ENCODE measurements around the gene PLEKHA8.

Gene PLEKHA8

DNA sequence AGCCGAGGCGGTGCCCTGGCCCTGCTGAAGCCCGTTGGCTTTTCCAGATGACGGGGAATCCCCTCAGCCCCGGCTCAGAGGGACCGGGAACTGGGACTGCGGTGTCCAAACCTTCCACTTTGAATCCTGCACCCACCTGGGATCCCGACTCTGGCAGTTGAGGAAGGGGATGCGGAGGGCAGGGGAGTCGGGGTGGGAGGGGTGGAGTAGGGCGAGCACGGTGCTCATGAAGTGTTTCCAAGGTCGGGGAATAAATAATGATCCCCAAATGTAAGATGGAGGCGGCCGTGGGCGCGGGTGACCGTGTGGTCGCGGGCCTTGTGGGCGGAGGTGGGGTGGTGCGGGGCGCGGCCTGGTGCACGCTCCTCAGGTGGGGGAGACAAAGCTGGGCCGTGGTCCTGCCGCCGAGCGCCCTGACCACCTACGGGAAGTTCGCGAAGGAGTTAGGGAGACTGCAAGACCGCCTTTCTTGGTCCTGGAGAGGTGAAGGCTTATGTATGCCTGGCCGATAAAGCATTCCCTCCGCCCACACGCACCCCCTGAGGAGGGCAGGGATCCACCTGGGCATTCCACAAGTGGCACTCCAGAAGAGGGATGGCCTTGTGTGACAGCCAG, 108.0 kb downstream of the PLEKHA8 start:
- TF ChIP-seq TAF1 (IDR thresholded peaks at IDR 0.05; ENCODE audit: borderline replicate concordance, insufficient read depth, low read length), result no peak
- TF ChIP-seq, protein P1, sequence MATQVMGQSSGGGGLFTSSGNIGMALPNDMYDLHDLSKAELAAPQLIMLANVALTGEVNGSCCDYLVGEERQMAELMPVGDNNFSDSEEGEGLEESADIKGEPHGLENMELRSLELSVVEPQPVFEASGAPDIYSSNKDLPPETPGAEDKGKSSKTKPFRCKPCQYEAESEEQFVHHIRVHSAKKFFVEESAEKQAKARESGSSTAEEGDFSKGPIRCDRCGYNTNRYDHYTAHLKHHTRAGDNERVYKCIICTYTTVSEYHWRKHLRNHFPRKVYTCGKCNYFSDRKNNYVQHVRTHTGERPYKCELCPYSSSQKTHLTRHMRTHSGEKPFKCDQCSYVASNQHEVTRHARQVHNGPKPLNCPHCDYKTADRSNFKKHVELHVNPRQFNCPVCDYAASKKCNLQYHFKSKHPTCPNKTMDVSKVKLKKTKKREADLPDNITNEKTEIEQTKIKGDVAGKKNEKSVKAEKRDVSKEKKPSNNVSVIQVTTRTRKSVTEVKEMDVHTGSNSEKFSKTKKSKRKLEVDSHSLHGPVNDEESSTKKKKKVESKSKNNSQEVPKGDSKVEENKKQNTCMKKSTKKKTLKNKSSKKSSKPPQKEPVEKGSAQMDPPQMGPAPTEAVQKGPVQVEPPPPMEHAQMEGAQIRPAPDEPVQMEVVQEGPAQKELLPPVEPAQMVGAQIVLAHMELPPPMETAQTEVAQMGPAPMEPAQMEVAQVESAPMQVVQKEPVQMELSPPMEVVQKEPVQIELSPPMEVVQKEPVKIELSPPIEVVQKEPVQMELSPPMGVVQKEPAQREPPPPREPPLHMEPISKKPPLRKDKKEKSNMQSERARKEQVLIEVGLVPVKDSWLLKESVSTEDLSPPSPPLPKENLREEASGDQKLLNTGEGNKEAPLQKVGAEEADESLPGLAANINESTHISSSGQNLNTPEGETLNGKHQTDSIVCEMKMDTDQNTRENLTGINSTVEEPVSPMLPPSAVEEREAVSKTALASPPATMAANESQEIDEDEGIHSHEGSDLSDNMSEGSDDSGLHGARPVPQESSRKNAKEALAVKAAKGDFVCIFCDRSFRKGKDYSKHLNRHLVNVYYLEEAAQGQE (IDR thresholded peaks at IDR 0.05; ENCODE audit: insufficient read depth in 1 of 2, low read depth in 2 of 2, low read length in 2 of 2), result no peak
- TF ChIP-seq SIN3A (IDR thresholded peaks at IDR 0.05; ENCODE audit: borderline replicate concordance, insufficient read depth, low read length), result no peak
- no peak for TF ChIP-seq POLR2AphosphoS5 (IDR thresholded peaks at IDR 0.05; ENCODE audit: low read depth, low read length)

GRCh38 chr7:30136743-30137485, 108.7 kb downstream of the PLEKHA8 start:
- TF ChIP-seq TAF1 (IDR thresholded peaks at IDR 0.05; ENCODE audit: borderline replicate concordance, insufficient read depth, low read length) (no peak), POLR2AphosphoS5 (IDR thresholded peaks at IDR 0.05; ENCODE audit: low read depth, low read length) (no peak), FOXP2 (optimal IDR thresholded peaks at IDR 0.05; ENCODE audit: borderline replicate concordance, extremely low read depth, extremely low read length, insufficient read depth) (no peak), SIN3A (IDR thresholded peaks at IDR 0.05; ENCODE audit: borderline replicate concordance, insufficient read depth, low read length) (no peak)
- TF ChIP-seq, protein P1 (IDR thresholded peaks at IDR 0.05; ENCODE audit: insufficient read depth in 1 of 2, low read depth in 2 of 2, low read length in 2 of 2), result no peak

- no peak for TF ChIP-seq POLR2AphosphoS5 (IDR thresholded peaks at IDR 0.05; ENCODE audit: low read depth, low read length)
- TF ChIP-seq TAF1 (IDR thresholded peaks at IDR 0.05; ENCODE audit: borderline replicate concordance, insufficient read depth, low read length), result no peak
- no peak for TF ChIP-seq FOXP2 (optimal IDR thresholded peaks at IDR 0.05; ENCODE audit: borderline replicate concordance, extremely low read depth, extremely low read length, insufficient read depth)
- no peak for TF ChIP-seq SIN3A (IDR thresholded peaks at IDR 0.05; ENCODE audit: borderline replicate concordance, insufficient read depth, low read length)
- TF ChIP-seq, protein P1 (IDR thresholded peaks at IDR 0.05; ENCODE audit: insufficient read depth in 1 of 2, low read depth in 2 of 2, low read length in 2 of 2), result no peak
These were observed 111.7 kb downstream of the PLEKHA8 start for GRCh38 chr7:30139836-30140384.

DNA sequence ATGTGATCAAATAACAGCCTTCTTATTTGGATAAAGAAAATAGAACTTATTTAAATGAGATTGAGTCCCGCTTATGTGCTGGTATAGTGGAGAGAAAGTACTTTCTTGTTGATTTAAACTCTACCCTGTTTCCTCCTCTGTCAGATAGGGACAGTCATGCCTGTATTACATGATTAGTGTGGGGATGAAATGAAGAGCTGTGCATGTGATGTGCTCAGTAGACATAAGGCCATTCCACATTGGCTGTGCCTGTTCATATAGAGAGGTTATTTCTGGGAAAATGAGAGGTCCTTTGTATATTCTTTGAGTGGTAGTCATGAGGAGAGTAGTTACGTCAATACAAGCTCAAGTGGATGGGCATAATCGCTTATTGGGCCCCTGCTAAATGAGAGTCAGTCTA, 112.2 kb downstream of the PLEKHA8 start:
- TF ChIP-seq FOXP2 (optimal IDR thresholded peaks at IDR 0.05; ENCODE audit: borderline replicate concordance, extremely low read depth, extremely low read length, insufficient read depth) (no peak), TAF1 (IDR thresholded peaks at IDR 0.05; ENCODE audit: borderline replicate concordance, insufficient read depth, low read length) (no peak)

DNA sequence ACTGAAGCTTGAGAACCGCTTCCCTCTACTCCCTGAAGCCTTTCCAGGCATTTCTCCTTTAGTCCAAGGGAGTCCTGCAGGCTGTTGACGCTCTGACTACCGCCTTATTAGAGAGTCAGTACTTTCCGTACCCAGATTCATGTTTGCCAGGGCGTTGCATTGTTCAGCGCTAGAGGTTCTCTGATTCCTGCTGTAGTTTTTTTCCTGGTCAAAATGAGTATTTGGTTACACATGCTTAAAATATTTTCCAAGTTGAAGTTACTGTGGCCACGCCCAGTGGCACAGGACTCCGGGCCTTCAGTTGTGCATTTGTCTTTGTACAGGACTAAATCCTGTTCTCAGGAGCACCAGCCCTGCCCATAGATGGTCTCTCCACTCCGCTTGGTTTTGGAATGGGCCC, 114.5 kb downstream of the PLEKHA8 start:
- TF ChIP-seq TAF1 (IDR thresholded peaks at IDR 0.05; ENCODE audit: borderline replicate concordance, insufficient read depth, low read length), result no peak
- no peak for TF ChIP-seq FOXP2 (optimal IDR thresholded peaks at IDR 0.05; ENCODE audit: borderline replicate concordance, extremely low read depth, extremely low read length, insufficient read depth)
- no peak for TF ChIP-seq POLR2AphosphoS5 (IDR thresholded peaks at IDR 0.05; ENCODE audit: low read depth, low read length)
- TF ChIP-seq SIN3A (IDR thresholded peaks at IDR 0.05; ENCODE audit: borderline replicate concordance, insufficient read depth, low read length), result no peak
- TF ChIP-seq, protein P1 (IDR thresholded peaks at IDR 0.05; ENCODE audit: insufficient read depth in 1 of 2, low read depth in 2 of 2, low read length in 2 of 2), result no peak
